HG03196 (cell line): Measurements from ENCODE around the gene TEDC2.
A peak's percentile ranks its signal among the peaks of the same experiment; 100 is the strongest.

Experiments used
- ATAC-seq: cut with Tn5 transposase; IDR thresholded peaks from one replicate; pipeline ENCODE4 v1.9.1; 2021; ENCODE audit not compliant: unreplicated experiment

TEDC2 gene

DNA sequence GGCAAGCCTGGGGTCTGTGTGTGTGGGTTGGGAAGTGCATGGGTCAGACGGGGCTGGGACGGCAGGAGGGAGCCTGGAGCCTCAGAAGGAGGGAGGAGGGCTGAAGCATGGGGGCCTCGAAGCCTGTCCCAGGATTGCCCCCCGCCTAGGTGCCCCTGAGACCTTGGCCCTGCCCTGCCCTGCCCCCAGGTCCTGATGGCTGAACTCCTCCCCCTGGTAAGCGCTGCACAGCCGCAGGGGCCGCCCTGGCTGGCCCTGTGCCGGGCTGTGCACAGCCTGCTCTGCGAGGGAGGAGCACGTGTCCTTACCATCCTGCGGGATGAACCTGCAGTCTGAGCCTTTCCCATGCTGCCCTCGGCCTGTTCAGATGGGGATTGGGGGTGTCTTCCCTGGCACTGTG lies 4.4 kb downstream of the TEDC2 start:
- ATAC-seq: no peak

DNA sequence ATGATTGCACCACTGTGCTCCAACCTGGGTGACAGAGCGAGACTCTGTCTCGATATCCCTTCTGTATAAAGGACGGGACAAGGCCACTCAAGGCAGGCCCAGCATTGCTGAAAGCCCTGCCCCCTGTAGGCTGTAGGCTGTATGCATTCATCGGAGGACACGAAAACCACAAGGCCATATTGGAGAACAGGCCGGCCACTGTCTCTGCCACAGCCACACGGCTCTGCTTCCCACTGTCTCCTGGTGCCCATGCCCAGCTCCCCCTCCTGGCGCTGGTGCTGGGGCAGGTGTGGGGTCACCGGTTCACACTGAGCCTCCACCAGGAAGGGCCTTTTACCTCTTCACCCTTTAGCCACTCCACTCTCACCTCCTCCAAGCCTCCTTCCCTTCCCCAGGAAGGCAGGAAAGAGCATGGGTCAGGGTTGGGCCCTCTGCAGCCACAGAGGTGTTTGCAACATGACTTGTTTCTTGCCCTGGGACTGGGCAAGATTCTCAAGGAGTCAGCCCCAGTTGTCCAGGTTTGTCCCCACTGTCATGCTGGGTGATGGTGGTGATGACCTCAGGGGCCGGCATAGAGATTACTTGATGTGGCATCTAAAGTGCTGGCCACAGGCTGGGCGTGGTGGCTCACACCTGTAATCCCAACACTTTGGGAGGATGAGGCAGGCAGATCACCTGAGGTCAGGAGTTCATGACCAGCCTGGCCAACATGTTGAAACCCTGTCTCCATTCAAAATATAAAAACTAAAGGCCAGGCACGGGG lies 5.9 kb downstream of the TEDC2 start:
- ATAC-seq: no peak

DNA sequence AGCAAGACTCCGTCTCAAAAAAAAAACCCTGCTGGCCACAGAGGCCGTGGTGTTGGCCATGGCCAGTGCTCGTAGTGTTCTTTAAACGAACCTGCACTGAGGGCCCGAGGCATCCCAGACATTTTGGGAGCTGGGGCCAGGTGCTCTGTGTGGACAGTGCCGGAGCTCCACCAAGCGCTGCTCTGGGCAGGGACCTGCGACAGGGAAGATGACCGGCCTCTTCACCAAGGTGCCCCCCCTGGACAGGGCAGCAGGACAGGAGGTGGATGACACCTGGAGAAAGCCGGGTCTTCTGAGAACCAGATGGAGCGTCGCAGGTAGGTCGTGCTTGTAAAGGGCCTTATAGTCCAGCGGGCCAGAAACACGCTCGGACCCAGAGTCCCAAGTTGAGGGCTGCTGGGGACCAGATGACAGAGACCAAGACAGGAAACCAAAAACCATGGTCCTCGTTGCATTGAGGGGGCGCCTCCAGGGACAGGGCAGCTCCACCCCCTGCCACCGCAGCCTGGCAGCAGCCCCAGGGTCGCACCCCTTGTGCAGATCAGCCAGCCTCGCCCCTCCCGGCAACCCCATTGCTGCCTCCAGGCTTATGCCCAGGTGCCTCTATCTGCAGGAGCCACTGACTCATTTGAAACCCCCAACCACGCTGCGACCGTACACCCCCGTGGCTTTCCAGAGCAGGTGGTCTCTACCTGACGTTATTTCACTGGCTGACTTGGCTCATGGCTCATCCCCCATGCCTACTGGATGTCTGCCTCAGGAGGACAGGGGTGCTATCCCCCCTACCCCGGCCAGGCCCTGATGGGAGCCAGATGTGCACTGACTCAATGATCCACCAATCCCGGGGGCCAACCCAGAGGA lies 7.0 kb downstream of the TEDC2 start:
- no peak for ATAC-seq

DNA sequence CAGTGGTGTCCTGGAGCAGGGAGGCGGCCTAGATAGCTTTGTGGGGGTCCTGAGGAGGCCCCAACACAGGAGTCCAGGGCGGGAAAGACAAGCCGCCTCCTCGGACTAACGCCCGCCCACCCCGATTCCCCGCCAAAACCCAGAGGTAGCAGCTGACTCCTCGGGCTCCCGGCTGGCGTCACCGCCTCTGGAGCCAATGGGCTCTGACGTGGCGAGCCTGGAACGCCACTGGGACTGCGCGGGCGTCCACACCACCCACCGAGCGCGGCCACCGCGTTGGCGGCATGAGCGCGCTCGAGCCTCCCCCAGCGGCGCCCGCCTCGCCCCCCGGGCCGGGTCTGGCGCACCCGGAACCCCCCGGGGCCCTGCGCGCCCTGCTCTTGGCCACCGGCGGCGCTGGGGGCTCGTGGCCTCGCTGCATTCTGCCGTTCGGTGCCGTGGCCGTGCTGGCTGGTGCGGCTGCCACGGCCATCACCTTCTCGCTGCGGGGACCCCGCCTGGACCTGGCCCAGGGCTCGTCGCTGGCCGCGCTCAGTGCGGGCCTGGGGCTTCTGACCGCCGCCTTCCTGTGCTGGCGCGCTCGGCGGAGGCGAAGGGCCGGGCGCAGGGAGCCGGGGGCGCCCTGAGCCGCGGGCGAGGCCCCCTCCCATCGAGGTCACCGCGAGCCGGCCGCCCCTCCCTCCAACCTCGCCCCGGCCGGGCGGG lies 7.8 kb downstream of the TEDC2 start:
- no peak for ATAC-seq

DNA sequence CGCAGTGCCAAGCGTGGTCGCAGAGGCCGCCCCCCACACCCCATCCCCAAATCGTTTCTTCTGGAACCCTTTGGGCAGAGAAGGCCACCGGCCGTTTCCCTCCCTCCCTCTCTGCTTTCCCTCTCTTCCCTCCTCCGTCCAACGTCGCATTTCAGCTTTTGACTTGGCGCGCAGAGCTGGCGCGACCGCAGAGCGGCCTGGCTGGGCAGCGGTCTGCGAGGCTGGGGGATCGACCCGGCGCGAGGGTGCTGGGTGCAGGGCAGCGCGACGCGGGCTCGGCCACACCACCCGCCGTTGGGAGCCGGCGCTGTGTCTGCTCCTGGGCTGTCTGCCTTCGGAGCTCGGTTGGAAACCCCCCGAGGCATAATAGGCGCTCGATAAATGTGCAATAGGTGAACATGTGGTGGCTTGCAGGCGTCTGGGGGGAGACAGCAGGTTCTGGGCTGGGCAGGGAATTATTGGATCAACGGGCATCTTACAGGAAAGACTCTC lies 8.4 kb downstream of the TEDC2 start:
- ATAC-seq: no peak

DNA sequence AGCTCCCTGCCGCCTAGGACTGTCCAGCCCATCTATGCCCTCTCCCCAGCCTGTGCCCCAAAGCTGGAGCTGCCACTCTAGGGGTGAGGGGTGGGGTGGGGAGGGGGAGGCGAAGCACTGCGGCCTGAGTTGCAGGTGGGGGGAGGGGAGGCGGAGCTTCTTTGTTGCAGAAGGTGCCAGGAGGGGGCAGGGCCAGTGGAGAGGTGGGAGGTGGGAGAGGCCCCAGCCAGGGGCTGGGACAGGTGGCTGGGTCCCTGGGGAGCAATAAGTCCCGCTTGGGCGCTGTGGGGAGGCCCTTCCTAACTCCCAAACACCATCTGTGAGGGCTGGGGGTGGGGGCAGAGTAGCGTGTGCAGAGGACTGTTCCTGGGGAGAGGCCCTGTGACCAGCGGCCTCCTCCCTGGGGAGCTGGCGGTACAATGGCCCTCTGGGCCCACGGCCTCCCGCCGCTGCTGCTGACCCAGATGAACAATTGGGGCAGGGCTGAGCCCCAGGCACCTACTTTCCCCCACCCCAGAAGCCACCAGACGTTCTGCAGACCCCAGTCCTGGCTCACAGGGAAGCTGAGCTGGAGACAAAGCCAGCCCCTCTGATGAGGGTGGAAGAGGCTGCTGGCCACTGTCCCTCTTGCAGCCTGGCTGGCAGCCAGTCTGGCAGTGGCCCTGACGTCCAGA lies 9.0 kb downstream of the TEDC2 start:
- ATAC-seq: peak; percentile 35

DNA sequence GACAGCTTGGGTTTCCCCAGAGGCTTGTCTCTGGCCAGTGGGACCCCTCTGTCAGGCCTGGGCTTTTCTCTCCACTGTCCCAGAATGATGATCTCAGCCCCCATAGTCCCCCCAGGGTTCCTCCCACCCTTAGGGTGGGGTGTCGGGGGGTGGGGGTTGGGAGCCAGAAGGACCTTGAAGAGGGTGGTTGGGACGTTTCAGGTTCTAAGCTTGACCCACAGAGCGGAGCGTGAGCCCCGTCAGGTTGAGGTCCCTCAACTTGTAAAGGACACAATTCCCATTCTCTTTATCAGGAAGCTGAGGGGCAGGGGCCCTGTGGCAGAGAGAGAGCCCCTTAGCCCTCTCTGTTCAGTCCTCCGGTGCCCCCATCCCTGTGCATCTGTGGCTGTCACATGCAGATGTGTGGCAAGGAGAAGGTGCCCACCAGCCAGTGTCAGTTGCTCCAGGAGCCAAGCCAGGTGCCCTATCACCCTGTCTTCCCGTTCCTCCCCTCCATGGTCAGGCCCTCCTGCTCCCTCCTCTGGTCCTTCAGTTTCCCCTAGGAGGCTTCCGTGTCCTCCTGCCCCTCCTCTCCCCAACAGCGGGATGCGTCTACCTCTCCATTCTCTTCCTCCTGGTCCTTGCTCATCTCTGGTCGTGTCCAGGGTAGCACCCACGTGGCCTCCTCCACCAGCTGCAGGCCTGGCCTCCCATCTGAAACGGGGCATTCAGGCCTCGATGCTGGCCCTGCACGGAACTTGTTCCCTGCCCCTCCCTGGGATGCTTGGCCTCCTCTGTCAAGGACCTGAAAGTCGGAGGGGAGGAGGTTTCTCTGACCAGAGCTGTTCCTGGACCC lies 9.7 kb downstream of the TEDC2 start:
- no peak for ATAC-seq

DNA sequence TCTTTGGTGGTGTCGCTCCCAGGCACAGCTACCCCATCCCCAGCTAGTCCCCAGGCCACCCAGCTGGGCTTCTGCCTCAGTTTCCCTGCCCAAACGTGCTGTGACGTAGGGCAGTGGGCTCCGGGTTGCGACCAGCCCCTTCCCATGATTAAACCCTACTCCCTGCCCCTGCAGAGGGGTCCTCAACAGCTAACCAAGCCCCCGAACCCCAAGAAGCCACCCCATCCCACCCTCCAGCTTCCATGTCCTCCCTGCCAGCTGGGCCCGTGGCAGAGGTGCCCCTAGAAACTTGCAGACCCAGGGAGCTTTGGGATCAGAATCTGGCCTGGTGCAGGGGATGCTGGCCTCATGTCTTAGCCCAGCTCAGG lies 10.3 kb downstream of the TEDC2 start:
- no peak for ATAC-seq

DNA sequence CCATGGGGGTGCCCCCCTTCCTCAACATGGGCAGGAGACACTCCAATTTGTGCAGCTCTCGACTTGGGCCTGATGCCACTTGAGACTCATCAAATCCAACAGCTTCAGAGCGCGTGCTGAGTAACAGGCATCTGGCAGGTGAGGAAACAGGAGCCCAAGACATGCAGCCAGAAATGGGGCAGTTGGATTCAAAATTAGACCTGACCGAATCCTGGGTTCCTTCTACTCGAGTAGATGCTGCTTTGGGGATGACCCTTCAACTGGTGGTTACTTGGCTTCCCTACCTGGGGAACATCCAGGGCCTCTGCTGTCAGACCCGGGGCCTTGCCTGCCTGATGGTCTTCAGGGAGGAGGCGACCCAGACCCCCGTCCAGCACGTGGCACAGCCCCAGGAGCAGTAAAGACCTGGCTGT lies 10.7 kb downstream of the TEDC2 start:
- no peak for ATAC-seq

DNA sequence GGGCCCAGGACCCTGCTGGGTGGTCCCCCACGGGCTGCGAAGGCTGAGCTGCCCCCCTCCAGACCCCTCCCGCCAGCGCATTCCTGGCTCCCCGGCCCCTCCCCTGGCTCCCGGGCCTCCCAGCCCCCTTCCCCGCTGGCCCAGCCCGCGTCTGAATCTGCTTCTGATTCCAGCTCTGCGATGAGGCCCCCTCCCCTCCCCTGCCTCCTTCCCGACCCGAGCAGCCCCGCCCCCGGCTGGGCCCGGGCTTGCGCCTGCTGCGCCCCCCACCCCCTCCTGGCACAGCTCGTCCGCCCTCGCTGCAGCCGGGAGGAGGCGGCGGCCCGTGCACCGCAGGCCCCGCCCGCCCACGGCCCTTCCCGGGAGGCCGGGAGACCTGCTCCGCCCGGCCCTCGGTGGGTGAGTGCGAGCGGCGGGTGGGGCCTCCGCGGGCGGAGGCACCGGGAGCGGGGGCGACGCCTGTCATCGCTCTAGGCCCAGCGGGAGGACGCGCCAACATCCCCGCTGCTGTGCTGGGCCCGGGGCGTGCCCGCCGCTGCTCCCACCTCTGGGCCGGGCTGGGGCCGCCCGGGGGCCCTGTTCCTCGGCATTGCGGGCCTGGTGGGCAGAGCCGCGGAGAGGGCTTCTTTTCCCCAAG lies 11.2 kb downstream of the TEDC2 start, which contains the start of gene NTN3:
Gene NTN3, plus strand, starts transcription at position 282 of the 637 bp plus-strand sequence. CDS start 405 bp downstream, outside the sequence.
- ATAC-seq: no peak

DNA sequence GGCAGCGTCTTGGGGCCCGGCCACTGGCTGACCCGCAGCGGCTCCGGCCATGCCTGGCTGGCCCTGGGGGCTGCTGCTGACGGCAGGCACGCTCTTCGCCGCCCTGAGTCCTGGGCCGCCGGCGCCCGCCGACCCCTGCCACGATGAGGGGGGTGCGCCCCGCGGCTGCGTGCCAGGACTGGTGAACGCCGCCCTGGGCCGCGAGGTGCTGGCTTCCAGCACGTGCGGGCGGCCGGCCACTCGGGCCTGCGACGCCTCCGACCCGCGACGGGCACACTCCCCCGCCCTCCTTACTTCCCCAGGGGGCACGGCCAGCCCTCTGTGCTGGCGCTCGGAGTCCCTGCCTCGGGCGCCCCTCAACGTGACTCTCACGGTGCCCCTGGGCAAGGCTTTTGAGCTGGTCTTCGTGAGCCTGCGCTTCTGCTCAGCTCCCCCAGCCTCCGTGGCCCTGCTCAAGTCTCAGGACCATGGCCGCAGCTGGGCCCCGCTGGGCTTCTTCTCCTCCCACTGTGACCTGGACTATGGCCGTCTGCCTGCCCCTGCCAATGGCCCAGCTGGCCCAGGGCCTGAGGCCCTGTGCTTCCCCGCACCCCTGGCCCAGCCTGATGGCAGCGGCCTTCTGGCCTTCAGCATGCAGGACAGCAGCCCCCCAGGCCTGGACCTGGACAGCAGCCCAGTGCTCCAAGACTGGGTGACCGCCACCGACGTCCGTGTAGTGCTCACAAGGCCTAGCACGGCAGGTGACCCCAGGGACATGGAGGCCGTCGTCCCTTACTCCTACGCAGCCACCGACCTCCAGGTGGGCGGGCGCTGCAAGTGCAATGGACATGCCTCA lies 12.0 kb downstream of the TEDC2 start:
- no peak for ATAC-seq

DNA sequence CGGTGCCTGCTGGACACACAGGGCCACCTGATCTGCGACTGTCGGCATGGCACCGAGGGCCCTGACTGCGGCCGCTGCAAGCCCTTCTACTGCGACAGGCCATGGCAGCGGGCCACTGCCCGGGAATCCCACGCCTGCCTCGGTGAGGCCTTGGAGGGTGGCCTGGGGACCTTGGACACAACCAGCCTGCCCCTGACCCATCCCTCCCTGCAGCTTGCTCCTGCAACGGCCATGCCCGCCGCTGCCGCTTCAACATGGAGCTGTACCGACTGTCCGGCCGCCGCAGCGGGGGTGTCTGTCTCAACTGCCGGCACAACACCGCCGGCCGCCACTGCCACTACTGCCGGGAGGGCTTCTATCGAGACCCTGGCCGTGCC lies 12.6 kb downstream of the TEDC2 start:
- no peak for ATAC-seq

DNA sequence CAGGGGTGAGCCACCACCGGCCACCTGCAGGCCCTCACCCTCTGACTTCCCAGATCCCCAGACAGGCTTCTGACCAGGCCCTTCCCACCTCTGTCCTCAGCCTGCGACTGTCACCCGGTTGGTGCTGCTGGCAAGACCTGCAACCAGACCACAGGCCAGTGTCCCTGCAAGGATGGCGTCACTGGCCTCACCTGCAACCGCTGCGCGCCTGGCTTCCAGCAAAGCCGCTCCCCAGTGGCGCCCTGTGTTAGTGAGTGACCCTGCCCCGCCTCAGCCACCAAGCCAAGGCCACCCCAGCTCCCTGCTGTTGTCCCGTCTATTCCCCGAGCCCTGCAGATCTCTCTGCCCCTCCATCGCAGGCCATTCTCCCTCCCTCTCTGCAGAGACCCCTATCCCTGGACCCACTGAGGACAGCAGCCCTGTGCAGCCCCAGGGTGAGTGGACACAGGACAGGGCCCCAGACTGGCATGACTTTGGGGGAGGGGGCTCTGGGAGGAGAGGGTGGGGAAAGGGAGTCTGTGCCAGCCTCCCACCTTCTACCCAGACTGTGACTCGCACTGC lies 13.1 kb downstream of the TEDC2 start:
- no peak for ATAC-seq

DNA sequence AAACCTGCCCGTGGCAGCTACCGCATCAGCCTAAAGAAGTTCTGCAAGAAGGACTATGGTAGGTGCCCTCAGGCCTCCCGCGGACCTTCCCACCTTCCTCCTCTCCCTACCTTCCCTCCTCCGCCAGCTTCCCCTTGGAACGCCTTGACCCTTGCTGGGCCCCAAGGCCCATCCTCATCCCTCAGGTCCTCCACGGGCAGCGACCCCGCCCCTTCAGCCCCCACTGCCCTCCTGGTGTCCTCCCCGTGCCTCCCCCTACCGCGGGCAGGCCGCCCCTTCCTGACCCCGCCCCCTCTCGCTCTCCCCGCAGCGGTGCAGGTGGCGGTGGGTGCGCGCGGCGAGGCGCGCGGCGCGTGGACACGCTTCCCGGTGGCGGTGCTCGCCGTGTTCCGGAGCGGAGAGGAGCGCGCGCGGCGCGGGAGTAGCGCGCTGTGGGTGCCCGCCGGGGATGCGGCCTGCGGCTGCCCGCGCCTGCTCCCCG lies 13.6 kb downstream of the TEDC2 start:
- ATAC-seq: no peak

DNA sequence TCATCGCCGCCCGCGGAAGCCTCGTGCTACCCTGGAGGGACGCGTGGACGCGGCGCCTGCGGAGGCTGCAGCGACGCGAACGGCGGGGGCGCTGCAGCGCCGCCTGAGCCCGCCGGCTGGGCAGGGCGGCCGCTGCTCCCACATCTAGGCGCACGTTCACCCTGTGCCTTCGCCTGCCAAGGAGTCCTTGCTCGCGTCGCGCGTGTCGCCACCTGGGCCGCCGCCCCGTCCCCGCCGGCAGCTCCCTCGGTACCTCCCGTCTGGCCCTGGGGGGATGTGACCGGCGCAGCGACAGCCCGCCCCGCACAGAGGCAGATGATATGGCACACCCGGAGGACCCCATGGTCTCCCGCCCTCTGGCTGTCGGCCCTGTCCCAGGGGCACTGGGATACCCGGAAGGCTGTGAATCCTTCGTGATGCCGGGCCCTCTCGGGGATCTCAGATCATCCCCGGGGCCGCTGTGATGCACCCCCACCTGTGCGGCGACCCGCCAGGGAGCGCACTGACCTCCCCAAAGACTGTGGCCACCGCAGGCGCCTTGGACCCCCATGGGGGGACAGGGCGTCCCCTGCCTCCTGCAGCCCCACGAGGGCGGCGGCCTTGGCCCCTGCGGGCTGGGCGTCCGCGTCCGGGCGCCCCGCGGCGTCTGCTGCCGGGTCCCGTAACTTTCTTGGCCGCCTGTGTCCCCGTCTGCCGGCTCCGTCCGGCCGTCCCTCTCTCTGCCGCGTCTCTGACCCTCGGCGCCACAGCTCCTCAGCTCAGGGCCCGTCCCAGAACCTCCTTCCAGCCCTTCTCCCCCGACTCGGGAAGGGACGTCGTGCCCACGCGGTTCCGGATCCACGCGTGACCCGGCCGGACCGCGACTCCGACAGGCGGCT lies 14.3 kb downstream of the TEDC2 start:
- ATAC-seq: no peak

DNA sequence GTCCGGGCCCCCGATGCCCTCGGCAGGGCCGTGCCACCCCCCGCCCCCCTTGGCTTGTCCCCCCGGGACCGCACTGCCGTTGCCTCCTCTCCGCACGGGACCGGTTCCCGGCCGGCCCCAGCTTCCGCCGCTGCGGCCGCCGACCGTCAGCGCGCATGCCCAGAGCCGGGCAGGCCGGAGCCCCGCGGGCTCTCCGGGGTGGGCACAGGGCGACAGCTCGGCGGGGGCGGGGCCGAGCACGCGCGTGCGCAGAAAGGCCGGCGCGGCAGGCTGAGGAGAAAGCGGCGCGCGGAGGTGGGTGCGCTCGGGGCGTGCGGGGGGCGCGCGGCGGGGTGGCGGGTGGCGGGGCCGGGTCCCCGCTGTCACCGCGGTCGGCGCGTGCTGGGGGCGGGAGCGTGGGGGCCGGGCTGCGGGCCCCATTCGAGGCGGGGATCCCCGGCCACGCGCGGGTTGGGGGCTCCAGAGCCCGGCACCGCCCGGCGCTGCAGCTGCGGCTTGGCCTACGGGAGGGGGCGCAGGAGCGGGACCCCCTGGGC lies 15.0 kb downstream of the TEDC2 start, which contains the start of gene TBC1D24:
Gene TBC1D24, plus strand, starts transcription at position 251 of the 536 bp plus-strand sequence. CDS start 21,022 bp downstream, outside the sequence.
- ATAC-seq: peak; percentile 29
